ENCODE data around the gene AADACL4.
A peak's percentile ranks its signal among the peaks of the same experiment; 100 is the strongest.

Gene AADACL4

GRCh38 chr1:12615159-12615864 lies 28.6 kb upstream of the AADACL4 start:
- no peak for DNase-seq (ENCODE audit: insufficient read length)
- no peak for FAIRE-seq

GRCh38 chr1:12615865-12616708 lies 27.8 kb upstream of the AADACL4 start:
- FAIRE-seq (no peak), DNase-seq (ENCODE audit: insufficient read length) (no peak)
- TF ChIP-seq POLR2A (IDR thresholded peaks at IDR 0.05; ENCODE audit: low read depth, low read length) (no peak), TAF1 (IDR thresholded peaks at IDR 0.05; ENCODE audit: borderline replicate concordance, low read depth, low read length) (no peak)

More at GRCh38 chr1:12615159-12615864, 28.6 kb upstream of the AADACL4 start:
- no peak for TF ChIP-seq POLR2A (IDR thresholded peaks at IDR 0.05; ENCODE audit: low read depth, low read length)

DNA sequence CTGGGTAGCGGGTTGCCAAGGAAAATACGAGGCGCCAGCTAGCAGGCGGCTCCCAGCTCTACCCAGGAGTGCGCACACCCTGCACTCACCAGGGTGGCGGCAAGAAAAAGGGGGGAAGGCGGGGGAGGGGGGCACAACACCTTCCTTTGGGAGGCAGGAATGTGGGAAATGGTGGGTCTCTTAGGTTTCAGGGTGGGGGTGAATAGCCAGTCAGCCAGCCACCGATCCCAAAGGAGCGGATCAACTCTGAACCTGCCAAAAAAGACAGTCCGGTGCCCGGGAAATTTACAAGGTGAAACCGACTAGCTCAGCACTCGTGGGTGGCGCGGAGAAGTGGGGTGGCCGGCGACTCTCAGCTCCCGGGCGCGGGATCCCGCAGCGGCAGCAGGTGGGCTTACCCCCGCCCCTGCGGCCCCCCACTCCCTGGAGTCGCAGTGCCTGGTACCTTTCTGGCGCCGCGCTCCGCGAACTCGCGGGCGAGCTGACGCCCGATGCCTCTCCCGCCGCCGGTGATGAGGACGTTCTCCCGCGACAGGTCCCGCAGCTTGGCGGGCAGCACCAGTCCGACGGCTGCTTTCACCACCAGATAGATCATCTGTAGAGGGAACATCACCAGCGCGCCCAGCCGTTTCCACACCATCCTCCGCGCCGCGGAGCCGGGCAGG lies 27.0 kb upstream of the AADACL4 start:
- FAIRE-seq: no peak
- no peak for DNase-seq (ENCODE audit: insufficient read length)
- TF ChIP-seq POLR2AphosphoS5 (IDR thresholded peaks at IDR 0.05; ENCODE audit: low read depth, low read length) (no peak), TAF1 (IDR thresholded peaks at IDR 0.05; ENCODE audit: borderline replicate concordance, low read depth, low read length) (no peak), POLR2A (IDR thresholded peaks at IDR 0.05; ENCODE audit: low read depth, low read length) (no peak)

DNA sequence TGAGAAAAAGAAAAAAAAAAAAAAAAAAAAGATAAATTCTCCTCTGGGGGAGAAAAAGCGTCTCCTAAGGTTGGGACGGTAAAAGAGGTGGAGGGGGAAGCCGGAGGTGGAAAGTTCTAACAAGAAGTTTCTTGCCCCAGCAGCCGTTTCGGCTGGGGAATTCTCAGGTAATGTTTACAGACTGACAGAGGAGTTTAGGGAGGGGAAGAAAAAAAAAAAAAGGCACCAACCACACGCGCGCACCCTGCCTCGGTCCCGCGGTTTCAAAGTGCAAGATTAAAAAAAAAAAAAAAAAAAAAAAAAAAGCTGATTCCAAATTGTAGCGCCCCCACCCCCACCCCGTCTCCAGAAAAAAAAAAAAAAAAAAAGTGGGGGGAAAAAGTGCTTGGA lies 26.4 kb upstream of the AADACL4 start:
- TF ChIP-seq POLR2AphosphoS5 (IDR thresholded peaks at IDR 0.05; ENCODE audit: low read depth, low read length): no peak
- no peak for FAIRE-seq

GRCh38 chr1:12617901-12618660 lies 25.8 kb upstream of the AADACL4 start, which contains the start of gene DHRS3:
Gene DHRS3 (minus strand): TSS chr1:12618210. CDS start chr1:12617348, 862 bp downstream.
- FAIRE-seq (no peak), DNase-seq (ENCODE audit: insufficient read length) (no peak)
- TF ChIP-seq POLR2A (IDR thresholded peaks at IDR 0.05; ENCODE audit: low read depth, low read length): no peak
- TF ChIP-seq TAF1 (IDR thresholded peaks at IDR 0.05; ENCODE audit: borderline replicate concordance, low read depth, low read length): no peak
- TF ChIP-seq POLR2AphosphoS5 (IDR thresholded peaks at IDR 0.05; ENCODE audit: low read depth, low read length): no peak

More for the DNA sequence above, 26.4 kb upstream of the AADACL4 start:
- no peak for DNase-seq (ENCODE audit: insufficient read length)

GRCh38 chr1:12618661-12618964 lies 25.3 kb upstream of the AADACL4 start:
- DNase-seq (ENCODE audit: insufficient read length) (no peak), FAIRE-seq (no peak)
- TF ChIP-seq TAF1 (IDR thresholded peaks at IDR 0.05; ENCODE audit: borderline replicate concordance, low read depth, low read length) (no peak), POLR2A (IDR thresholded peaks at IDR 0.05; ENCODE audit: low read depth, low read length) (no peak), POLR2AphosphoS5 (IDR thresholded peaks at IDR 0.05; ENCODE audit: low read depth, low read length) (no peak)

GRCh38 chr1:12618965-12619791 lies 24.7 kb upstream of the AADACL4 start:
- FAIRE-seq: no peak
- no peak for TF ChIP-seq POLR2A (IDR thresholded peaks at IDR 0.05; ENCODE audit: low read depth, low read length)
- no peak for TF ChIP-seq POLR2AphosphoS5 (IDR thresholded peaks at IDR 0.05; ENCODE audit: low read depth, low read length)
- TF ChIP-seq TAF1 (IDR thresholded peaks at IDR 0.05; ENCODE audit: borderline replicate concordance, low read depth, low read length): no peak

GRCh38 chr1:12619792-12620487 lies 23.9 kb upstream of the AADACL4 start:
- TF ChIP-seq POLR2AphosphoS5 (IDR thresholded peaks at IDR 0.05; ENCODE audit: low read depth, low read length) (no peak), TAF1 (IDR thresholded peaks at IDR 0.05; ENCODE audit: borderline replicate concordance, low read depth, low read length) (no peak), POLR2A (IDR thresholded peaks at IDR 0.05; ENCODE audit: low read depth, low read length) (no peak)
- DNase-seq (ENCODE audit: insufficient read length) (no peak), FAIRE-seq (peak; percentile 30)

More at GRCh38 chr1:12618965-12619791, 24.7 kb upstream of the AADACL4 start:
- DNase-seq (ENCODE audit: insufficient read length): no peak

- FAIRE-seq (no peak), DNase-seq (ENCODE audit: insufficient read length) (no peak)
- no peak for TF ChIP-seq POLR2A (IDR thresholded peaks at IDR 0.05; ENCODE audit: low read depth, low read length)
- TF ChIP-seq TAF1 (IDR thresholded peaks at IDR 0.05; ENCODE audit: borderline replicate concordance, low read depth, low read length): no peak
- no peak for TF ChIP-seq POLR2AphosphoS5 (IDR thresholded peaks at IDR 0.05; ENCODE audit: low read depth, low read length)
Observed at GRCh38 chr1:12620488-12620865, 23.4 kb upstream of the AADACL4 start.

DNA sequence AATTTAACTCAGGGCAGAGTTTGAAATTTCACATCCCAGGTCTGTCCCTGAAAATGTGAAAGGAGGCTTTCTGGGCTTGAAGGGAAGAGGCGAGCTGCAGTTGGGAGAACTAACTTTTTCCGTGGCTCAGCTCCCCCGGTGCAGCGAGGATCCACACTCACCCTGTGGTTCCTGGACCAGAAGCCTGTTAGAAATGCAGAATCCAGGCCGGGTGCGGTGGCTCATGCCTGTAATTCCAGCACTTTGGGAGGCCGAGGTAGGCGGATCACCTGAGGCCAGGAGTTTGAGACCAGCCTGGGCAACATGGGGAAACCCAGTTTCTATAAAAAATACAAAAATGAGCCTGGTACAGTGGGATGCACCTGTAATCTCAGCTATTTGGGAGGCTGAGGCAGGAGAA lies 23.0 kb upstream of the AADACL4 start:
- no peak for TF ChIP-seq POLR2AphosphoS5 (IDR thresholded peaks at IDR 0.05; ENCODE audit: low read depth, low read length)
- no peak for TF ChIP-seq POLR2A (IDR thresholded peaks at IDR 0.05; ENCODE audit: low read depth, low read length)
- no peak for TF ChIP-seq TAF1 (IDR thresholded peaks at IDR 0.05; ENCODE audit: borderline replicate concordance, low read depth, low read length)
- FAIRE-seq (no peak), DNase-seq (ENCODE audit: insufficient read length) (no peak)

All from GM12892 (cell line).